PC-3 (cell line): ENCODE results near the gene LSR. TPM values are rescaled to one million over a fixed set of nuclear protein-coding genes. Genes with fewer than 3 reads are reported as not detected.

ENCODE experiments used
- ATAC-seq: fragments of 200-7000 bp; cut with Tn5 transposase; 2 replicates; pipeline ENCODE4 v1.9.1; 2020; ENCODE audit warnings: mild to moderate bottlenecking, moderate library complexity
- BruUV-seq: library from RNA; stranded (reverse); fragments of 400-500 nt; replicated peaks from 2 replicates; lab custom pipeline; 2021; lab: Mats Ljungman, UMichigan
- CTCF ChIA-PET: fragments of 300-600 bp; sonication (Branson Sonifier 250); formaldehyde crosslinking; loops from one replicate; lab custom pipeline; 2022; ENCODE audit warnings: antibody characterized with exemption; lab: Charles Lee
- POLR2A ChIA-PET: fragments of 300-600 bp; sonication (Branson Sonifier 250); formaldehyde crosslinking; loops from one replicate; lab custom pipeline; 2022; ENCODE audit warnings: antibody characterized with exemption; ENCODE audit not compliant: unreplicated experiment; lab: Charles Lee
- DNase-seq: peaks from one replicate; pipeline ENCODE4 v3.0.0-alpha.2; 2015
- H2AFZ ChIP-seq: fragments of 300-600 bp; sonication (generic); 2 replicates; pipeline ENCODE4 v1.6.0; 2016; ENCODE audit warnings: antibody characterized with exemption, low read length
- H3F3A ChIP-seq: fragments of 300-600 bp; sonication (generic); one replicate; pipeline ENCODE4 v1.6.0; 2017; ENCODE audit warnings: antibody characterized with exemption, low read length, control low read depth, mild to moderate bottlenecking; ENCODE audit not compliant: unreplicated experiment
- H3K27ac ChIP-seq: fragments of 300-600 bp; sonication (generic); 2 replicates; pipeline ENCODE4 v1.5.1; 2016; ENCODE audit warnings: mild to moderate bottlenecking, low read length
- H3K27me3 ChIP-seq: fragments of 300-600 bp; sonication (generic); 2 replicates; pipeline ENCODE4 v1.6.1; 2016; ENCODE audit warnings: low read length, mixed read lengths
- H3K36me3 ChIP-seq: fragments of 300-600 bp; sonication (generic); 2 replicates; pipeline ENCODE4 v1.6.1; 2016; ENCODE audit warnings: low read depth, mixed run types, low read length, mixed read lengths
- H3K4me1 ChIP-seq: fragments of 300-600 bp; sonication (generic); 2 replicates; pipeline ENCODE4 v1.5.1; 2016; ENCODE audit warnings: low read length; ENCODE audit not compliant: insufficient read depth
- H3K4me2 ChIP-seq: fragments of 300-600 bp; sonication (generic); 2 replicates; pipeline ENCODE4 v1.6.0; 2016; ENCODE audit warnings: low read length
- H3K4me3 ChIP-seq: fragments of 300-600 bp; sonication (generic); 2 replicates; pipeline ENCODE4 v1.5.1; 2016; ENCODE audit warnings: mild to moderate bottlenecking, low read length, mixed read lengths
- H3K79me2 ChIP-seq: fragments of 300-600 bp; sonication (generic); 2 replicates; pipeline ENCODE4 v1.6.1; 2017; ENCODE audit warnings: low read length, mixed read lengths
- H3K9ac ChIP-seq: fragments of 300-600 bp; sonication (generic); 2 replicates; pipeline ENCODE4 v1.6.0; 2016; ENCODE audit warnings: mild to moderate bottlenecking, low read length
- H3K9me2 ChIP-seq: fragments of 300-600 bp; sonication (generic); replicated peaks from 2 replicates; pipeline ENCODE4 v1.6.1; 2016; ENCODE audit warnings: mixed run types, low read length, mixed read lengths
- H3K9me3 ChIP-seq: fragments of 300-600 bp; sonication (generic); 2 replicates; pipeline ENCODE4 v1.6.1; 2016; ENCODE audit warnings: low read length, mixed read lengths
- H4K20me1 ChIP-seq: fragments of 300-600 bp; sonication (generic); 2 replicates; pipeline ENCODE4 v1.6.1; 2016; ENCODE audit warnings: low read length, mixed read lengths
- CTCF ChIP-seq: fragments of 300-600 bp; sonication (generic); conservative IDR thresholded peaks from 2 replicates; pipeline ENCODE4 v1.5.1; 2017; ENCODE audit warnings: antibody characterized with exemption, low read depth, mild to moderate bottlenecking, low read length
- EZH2 ChIP-seq: fragments of 300-600 bp; sonication (generic); IDR thresholded peaks from one replicate; pipeline ENCODE4 v1.6.1; 2017; ENCODE audit warnings: antibody characterized with exemption, mild to moderate bottlenecking, low read length; ENCODE audit not compliant: unreplicated experiment
- EZH2phosphoT487 ChIP-seq: fragments of 300-600 bp; sonication (generic); IDR thresholded peaks from 2 replicates; pipeline ENCODE4 v1.6.1; 2018; ENCODE audit warnings: mild to moderate bottlenecking, antibody characterized with exemption, low read length, borderline replicate concordance
- intact Hi-C: fragments of 100-400 bp; cut with micrococcal nuclease; formaldehyde crosslinking; loops from 2 replicates; pipeline ENCODE4 v1.9.0; 2023
- total RNA-seq: library from RNA; depleted of rRNA; stranded (reverse); fragments of >200 nt; gene quantifications from 2 replicates; pipeline ENCODE4 v1.2.3, GENCODE V29; 2014

LSR gene
- total RNA-seq, 1 experiment from 2014 or later, result 91.0 TPM

- H3K9me2 ChIP-seq, result no peaks in the 10 kb centered on the region
- no peak for DNase-seq
- no peak within 1 kb of the TSS for H2AFZ ChIP-seq
- no peaks in the 10 kb centered on the region for H3F3A ChIP-seq
- ChIA-PET POLR2A (no interaction called here), CTCF (no interaction called here)
- H3K9me3 ChIP-seq, result no peaks in the 10 kb centered on the region
- intact Hi-C loops, result no loop called here
- H4K20me1 ChIP-seq, result no peaks in the 10 kb centered on the region
- no peaks in the 10 kb centered on the region for H3K36me3 ChIP-seq
- no peaks in the 10 kb centered on the region for H3K79me2 ChIP-seq
- H3K4me3 ChIP-seq, result no peak within 1 kb of the TSS
- H3K4me2 ChIP-seq, result no peak within 1 kb of the TSS
- H3K27me3 ChIP-seq, result no peaks in the 10 kb centered on the region
- H3K9ac ChIP-seq, result no peak within 1 kb of the TSS
- ATAC-seq, result no peak
- BruUV-seq, result no TSS peak
- no peak within 1 kb of the TSS for H3K27ac ChIP-seq
- TF ChIP-seq CTCF, result no peak
- no peak for TF ChIP-seq EZH2
- TF ChIP-seq EZH2phosphoT487, result no peak
- H3K4me1 ChIP-seq, result no peaks in the 10 kb centered on the region
These were observed 20.4 kb upstream of the LSR start, which contains the start of gene FAM187B for GRCh38 chr19:35228177-35228930. Gene FAM187B, minus strand, starts transcription at chr19:35228739. Its CDS starts 59 bp downstream, at chr19:35228680.

- H4K20me1 ChIP-seq, result no peaks in the 10 kb centered on the region
- no peaks in the 10 kb centered on the region for H3K27me3 ChIP-seq
- no peak overlapping the region for H2AFZ ChIP-seq
- H3K79me2 ChIP-seq, result no peaks in the 10 kb centered on the region
- H3K9ac ChIP-seq, result no peak overlapping the region
- CTCF ChIA-PET, result no interaction called here
- intact Hi-C loops, result no loop called here
- no peak overlapping the region for H3K4me3 ChIP-seq
- no peaks in the 10 kb centered on the region for H3K4me1 ChIP-seq
- ATAC-seq (no peak), DNase-seq (no peak)
- TF ChIP-seq EZH2phosphoT487, result no peak
- TF ChIP-seq EZH2, result no peak
- TF ChIP-seq CTCF, result no peak
- BruUV-seq, result no TSS peak
- no peak overlapping the region for H3K27ac ChIP-seq
- H3K4me2 ChIP-seq, result no peak overlapping the region
- no peaks in the 10 kb centered on the region for H3K9me2 ChIP-seq
- H3K9me3 ChIP-seq, result no peaks in the 10 kb centered on the region
- no peaks in the 10 kb centered on the region for H3F3A ChIP-seq
- POLR2A ChIA-PET, result no interaction called here
- no peaks in the 10 kb centered on the region for H3K36me3 ChIP-seq
These were observed 19.2 kb upstream of the LSR start for GRCh38 chr19:35229601-35230000.

- Histone ChIP-seq H3K4me2 (no peak overlapping the region), H3K9me2 (no peaks in the 10 kb centered on the region), H3K4me1 (no peaks in the 10 kb centered on the region), H3K79me2 (no peaks in the 10 kb centered on the region), H3K9me3 (no peaks in the 10 kb centered on the region), H3F3A (no peaks in the 10 kb centered on the region), H3K4me3 (no peak overlapping the region), H3K27ac (no peak overlapping the region), H4K20me1 (no peaks in the 10 kb centered on the region), H3K36me3 (no peaks in the 10 kb centered on the region), H3K9ac (no peak overlapping the region), H2AFZ (no peak overlapping the region), H3K27me3 (no peaks in the 10 kb centered on the region)
- intact Hi-C loops, result no loop called here
- ATAC-seq (no peak), DNase-seq (no peak)
- no TSS peak for BruUV-seq
- ChIA-PET CTCF (no interaction called here), POLR2A (no interaction called here)
- no peak for TF ChIP-seq EZH2phosphoT487
- no peak for TF ChIP-seq EZH2
- TF ChIP-seq CTCF, result no peak
These were observed 16.7 kb upstream of the LSR start for GRCh38 chr19:35231956-35232645.
